VCaP (cell line): Measurements from ENCODE around the gene FHIP1A.

Experiments
- H3K27ac ChIP-seq: fragments of 450-650 bp; 2 replicates; pipeline ENCODE4 v1.5.1; 2017
- CTCF ChIP-seq: fragments of 450-650 bp; conservative IDR thresholded peaks from 2 replicates; pipeline ENCODE4 v1.5.1; 2017; ENCODE audit warnings: mild to moderate bottlenecking, moderate library complexity

FHIP1A gene

DNA sequence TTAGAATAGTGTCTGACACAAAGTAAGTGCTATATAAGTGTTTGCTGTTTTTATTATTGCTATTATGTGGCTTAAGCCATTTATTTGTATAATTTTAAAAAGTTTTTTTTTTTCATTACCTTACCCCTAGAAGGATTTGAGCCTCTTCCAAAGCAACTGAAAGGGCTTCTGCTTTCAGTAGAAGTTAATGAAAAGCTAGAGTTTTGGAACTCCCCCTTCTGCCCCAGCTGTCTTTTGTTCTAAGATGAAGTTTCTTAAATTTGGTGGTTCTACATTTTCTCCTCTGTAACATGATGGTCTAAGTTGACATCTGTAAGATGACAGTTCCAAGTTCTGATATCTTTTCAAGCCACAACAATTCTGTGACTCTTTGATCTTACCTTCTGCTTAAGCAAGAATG is 30.3 kb downstream of the FHIP1A start:
- TF ChIP-seq CTCF, result no peak

DNA sequence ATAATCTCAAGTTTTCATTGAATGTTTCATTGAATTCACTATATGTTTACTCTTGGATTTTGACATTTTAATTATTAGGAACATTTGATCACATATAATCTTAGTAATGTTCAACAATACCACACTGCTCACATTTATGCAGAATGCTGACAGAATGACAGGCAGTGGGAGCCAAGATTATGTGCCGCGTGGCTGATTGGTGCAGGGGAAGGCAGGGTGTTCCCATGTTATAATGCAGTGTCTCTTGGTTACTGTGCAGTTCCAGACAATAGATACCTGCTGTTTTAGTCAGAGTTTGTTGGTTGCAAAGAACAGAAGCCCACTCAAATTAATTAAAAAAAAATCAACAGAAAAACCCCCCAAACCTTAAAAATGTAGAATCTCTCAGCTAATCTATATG is 33.0 kb downstream of the FHIP1A start:
- H3K27ac ChIP-seq, result no peak overlapping the region
- TF ChIP-seq CTCF, result no peak

More for the DNA sequence above, 30.3 kb downstream of the FHIP1A start:
- H3K27ac ChIP-seq, result no peak overlapping the region

DNA sequence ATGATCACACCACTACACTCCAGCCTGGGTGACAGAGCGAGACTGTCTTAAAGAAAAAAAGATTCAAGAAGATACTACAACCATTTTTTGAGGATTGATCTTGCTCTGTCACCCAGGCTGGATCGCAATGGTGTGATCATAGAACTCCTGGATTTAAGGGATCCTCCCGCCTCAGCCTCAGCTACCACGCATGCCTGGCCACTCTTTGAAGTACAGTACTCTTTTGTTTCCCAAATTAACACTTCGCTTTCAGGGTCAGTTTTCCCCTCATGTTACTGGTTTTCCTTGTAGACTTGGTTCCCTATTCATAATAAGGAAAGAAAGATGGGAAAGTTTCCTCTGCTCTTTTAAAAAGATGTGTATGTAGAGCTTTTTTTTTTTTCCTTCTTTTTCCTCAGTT is 34.3 kb downstream of the FHIP1A start:
- no peak for TF ChIP-seq CTCF
- no peak overlapping the region for H3K27ac ChIP-seq

DNA sequence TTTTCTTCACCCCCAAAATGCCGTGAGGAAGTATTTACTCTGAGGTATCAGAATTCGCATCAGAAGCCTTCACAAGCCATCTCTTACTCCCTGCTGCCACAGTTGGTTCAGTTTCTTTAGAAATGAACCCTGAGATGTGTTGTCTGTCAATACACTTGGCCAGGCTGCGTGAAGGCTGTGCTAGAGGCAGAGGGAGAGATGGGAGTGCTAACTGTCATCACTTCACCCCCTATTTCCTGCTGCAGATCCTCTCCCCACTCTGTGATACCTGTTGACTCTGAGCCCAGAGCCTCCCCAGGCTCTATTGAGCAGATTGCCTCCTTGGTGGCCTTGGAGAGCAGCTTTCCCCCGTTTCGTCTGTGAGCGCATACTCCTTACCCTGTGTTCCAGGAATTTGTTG is 34.8 kb downstream of the FHIP1A start:
- TF ChIP-seq CTCF, result no peak
- no peak overlapping the region for H3K27ac ChIP-seq

GRCh38 chr4:151446208-151446607 is 37.2 kb downstream of the FHIP1A start:
- no peak for TF ChIP-seq CTCF
- no peak overlapping the region for H3K27ac ChIP-seq

DNA sequence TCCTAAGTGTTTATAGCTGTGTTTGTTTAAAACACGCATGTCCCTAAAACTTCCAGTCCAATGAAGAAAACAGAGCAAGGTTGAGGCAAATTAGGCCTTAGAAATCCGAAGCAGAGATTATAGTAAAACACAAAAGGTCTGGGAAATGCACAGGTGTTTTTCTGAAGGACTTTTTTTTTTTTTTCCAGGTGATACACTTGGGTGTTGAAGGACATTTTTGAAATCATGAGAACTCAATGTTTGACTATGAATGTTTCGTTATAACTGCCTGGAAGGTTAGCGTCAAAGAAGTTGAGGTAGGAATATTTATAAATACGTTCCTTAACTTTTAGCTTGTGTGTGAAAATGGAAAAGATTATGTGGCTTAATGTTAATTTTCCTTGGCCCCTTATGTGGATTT is 45.5 kb downstream of the FHIP1A start:
- TF ChIP-seq CTCF, result no peak
- peak overlapping the region; percentile 89 for H3K27ac ChIP-seq

DNA sequence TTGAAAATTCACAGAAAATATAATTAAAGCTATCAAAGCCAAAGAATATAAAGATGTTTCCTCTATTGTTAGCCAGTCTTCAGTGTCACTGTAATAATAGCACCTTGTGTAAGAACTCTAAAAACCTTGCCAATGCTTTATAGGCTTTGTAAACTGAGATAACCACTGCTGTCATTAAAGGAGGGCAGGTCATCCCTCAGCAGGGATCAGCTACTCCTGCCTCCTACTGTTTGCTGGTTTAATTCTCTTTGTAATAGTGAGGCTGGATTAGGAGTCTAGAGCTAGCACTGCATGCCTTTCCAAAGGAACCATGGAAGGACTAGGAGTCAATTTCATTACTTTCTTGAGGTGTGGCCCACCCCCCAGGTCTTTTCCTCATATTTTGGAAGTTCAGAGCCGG is 46.2 kb downstream of the FHIP1A start:
- TF ChIP-seq CTCF, result no peak
- H3K27ac ChIP-seq, result peak overlapping the region; percentile 89

DNA sequence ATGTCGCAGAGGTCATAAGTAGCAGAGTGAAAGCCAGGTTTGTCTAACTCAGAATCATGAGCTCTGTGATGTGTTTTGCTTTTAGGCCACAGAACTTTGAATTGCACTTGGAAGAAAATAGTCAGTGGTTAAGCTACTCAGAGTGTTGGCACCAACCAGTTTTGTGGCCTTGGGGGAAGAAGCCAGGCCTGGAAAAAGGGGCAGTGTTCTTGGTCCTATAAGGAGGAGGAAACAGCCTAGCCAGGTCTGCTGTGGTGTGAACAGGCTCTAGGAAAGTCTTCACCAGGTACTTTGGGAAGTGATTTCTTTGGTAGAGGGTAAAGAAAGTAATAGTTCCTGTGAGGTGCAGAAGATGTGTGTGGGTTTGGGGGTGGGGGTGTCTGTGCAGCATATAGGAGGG is 49.2 kb downstream of the FHIP1A start:
- peak overlapping the region; percentile 89 for H3K27ac ChIP-seq
- TF ChIP-seq CTCF, result no peak
